Fibroblast of gingiva (primary cell): ENCODE results near the gene ROS1.
A peak's percentile ranks its signal among the peaks of the same experiment; 100 is the strongest.
"Not testable (repeated sequence)": the region's sequence is repeated elsewhere in the genome, so short reads cannot be mapped to it uniquely, and the experiment has no call there.

Experiments
- DNase-seq: peaks from one replicate; pipeline ENCODE4 v3.0.0-alpha.2; 2011; ENCODE audit warnings: low read depth

Gene ROS1

GRCh38 chr6:117380298-117380697, 45.4 kb downstream of the ROS1 start:
- no peak for DNase-seq

GRCh38 chr6:117375446-117375845, 50.3 kb downstream of the ROS1 start:
- no peak for DNase-seq

GRCh38 chr6:117373211-117373813, 52.4 kb downstream of the ROS1 start:
- no peak for DNase-seq

- not testable (repeated sequence) for DNase-seq
These were observed 53.5 kb downstream of the ROS1 start for GRCh38 chr6:117372289-117372688.

- DNase-seq = no peak
These were observed 54.2 kb downstream of the ROS1 start for GRCh38 chr6:117371492-117371891.

- no peak for DNase-seq
These were observed 66.2 kb downstream of the ROS1 start for GRCh38 chr6:117359581-117359980.

GRCh38 chr6:117354671-117355070, 71.1 kb downstream of the ROS1 start:
- DNase-seq = no peak

GRCh38 chr6:117352466-117353081, 73.2 kb downstream of the ROS1 start:
- DNase-seq = no peak

- DNase-seq = no peak
These were observed 74.2 kb downstream of the ROS1 start for GRCh38 chr6:117351521-117351920.

- peak; percentile 13 for DNase-seq
These were observed 79.4 kb downstream of the ROS1 start for GRCh38 chr6:117346142-117346930.

GRCh38 chr6:117345292-117345610, 80.5 kb downstream of the ROS1 start:
- DNase-seq = no peak

GRCh38 chr6:117344444-117345291, 81.1 kb downstream of the ROS1 start:
- DNase-seq = no peak

- no peak for DNase-seq
These were observed 87.2 kb downstream of the ROS1 start for GRCh38 chr6:117338567-117338966.

GRCh38 chr6:117329926-117330325, 95.8 kb downstream of the ROS1 start:
- DNase-seq = no peak

GRCh38 chr6:117328500-117328899, 97.2 kb downstream of the ROS1 start:
- DNase-seq = no peak

- no peak for DNase-seq
These were observed 97.7 kb downstream of the ROS1 start for GRCh38 chr6:117328005-117328389.

GRCh38 chr6:117327149-117328004, 98.4 kb downstream of the ROS1 start:
- no peak for DNase-seq

GRCh38 chr6:117326396-117326795, 99.3 kb downstream of the ROS1 start:
- no peak for DNase-seq

- no peak for DNase-seq
These were observed 108.5 kb downstream of the ROS1 start for GRCh38 chr6:117317261-117317660.

- no peak for DNase-seq
These were observed 114.0 kb downstream of the ROS1 start for GRCh38 chr6:117311726-117312125.

- no peak for DNase-seq
These were observed 114.4 kb downstream of the ROS1 start for GRCh38 chr6:117311310-117311709.

GRCh38 chr6:117309611-117310010, 116.1 kb downstream of the ROS1 start:
- DNase-seq = no peak
